Activated T-cell treated with anti-CD3 and anti-CD28 coated beads, Interleukin-2, amount 50 U/mL, for 1 hour (primary cell): Measurements from ENCODE around the gene VPS33A.

Experiments
- DNase-seq: peaks from one replicate; pipeline ENCODE4 v3.0.0-alpha.2; 2020

Gene VPS33A

DNA sequence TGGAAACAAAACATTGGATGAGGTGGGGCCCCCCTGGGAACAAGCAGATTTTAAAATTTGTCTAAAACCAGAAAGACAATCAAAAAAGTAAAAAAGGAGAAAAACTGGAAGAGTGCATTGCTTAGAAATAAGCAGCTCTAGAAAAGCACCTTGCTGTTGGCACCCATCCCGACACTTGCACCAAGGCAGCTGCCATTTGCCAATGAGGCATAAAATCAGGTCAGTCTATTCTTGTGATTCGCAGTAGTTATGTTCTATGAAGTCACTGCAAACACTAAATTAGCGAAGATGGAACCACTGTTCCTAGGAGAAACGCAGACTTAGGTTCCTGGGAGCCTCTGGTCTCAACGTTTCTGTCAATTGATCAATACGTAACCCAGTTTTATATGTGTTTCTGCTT, 16.2 kb downstream of the VPS33A start:
- DNase-seq, result no peak

DNA sequence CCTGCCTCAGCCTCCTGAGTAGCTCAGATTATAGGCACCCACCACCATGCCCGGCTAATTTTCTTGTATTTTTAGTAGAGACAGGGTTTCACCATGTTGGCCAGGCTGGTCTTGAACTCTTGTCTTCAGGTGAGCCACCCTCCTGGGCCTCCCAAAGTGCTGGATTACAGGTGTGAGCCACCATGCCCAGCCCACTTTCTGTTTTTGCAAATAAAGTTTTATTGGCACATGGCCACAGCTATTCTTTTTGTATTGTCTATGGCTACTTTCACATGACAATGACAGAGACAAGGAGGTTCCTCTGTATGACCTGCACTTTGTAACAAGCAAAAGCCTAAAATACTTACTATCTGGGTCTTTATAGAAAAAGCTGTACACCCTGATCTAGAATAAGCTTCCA, 20.7 kb downstream of the VPS33A start:
- no peak for DNase-seq

GRCh38 chr12:122244565-122245371, 21.5 kb downstream of the VPS33A start:
- peak; percentile 27 for DNase-seq

GRCh38 chr12:122243965-122244364, 22.3 kb downstream of the VPS33A start:
- no peak for DNase-seq

DNA sequence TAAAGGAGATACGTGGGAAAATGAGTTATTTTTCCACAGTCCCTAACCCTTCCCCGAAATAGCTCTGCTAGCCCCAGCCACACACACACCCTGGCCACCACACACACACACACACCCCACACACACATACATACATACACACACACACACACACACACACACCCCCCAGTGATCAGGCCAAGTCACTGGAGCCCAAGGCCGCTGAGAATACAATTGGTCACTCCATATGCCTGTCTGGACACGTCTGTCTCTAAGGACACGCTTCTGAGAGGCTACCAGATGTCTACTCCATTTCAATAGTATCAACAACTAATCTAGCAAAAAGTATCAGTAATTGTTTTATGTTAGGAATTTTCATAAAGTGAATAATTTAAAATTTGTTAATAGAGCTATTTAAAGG, 27.4 kb downstream of the VPS33A start:
- no peak for DNase-seq

- no peak for DNase-seq
Observed at GRCh38 chr12:122235741-122236140, 30.6 kb downstream of the VPS33A start.

- no peak for DNase-seq
Observed at GRCh38 chr12:122232691-122233090, 33.6 kb downstream of the VPS33A start.

GRCh38 chr12:122230798-122231197, 35.5 kb downstream of the VPS33A start:
- DNase-seq, result no peak

DNA sequence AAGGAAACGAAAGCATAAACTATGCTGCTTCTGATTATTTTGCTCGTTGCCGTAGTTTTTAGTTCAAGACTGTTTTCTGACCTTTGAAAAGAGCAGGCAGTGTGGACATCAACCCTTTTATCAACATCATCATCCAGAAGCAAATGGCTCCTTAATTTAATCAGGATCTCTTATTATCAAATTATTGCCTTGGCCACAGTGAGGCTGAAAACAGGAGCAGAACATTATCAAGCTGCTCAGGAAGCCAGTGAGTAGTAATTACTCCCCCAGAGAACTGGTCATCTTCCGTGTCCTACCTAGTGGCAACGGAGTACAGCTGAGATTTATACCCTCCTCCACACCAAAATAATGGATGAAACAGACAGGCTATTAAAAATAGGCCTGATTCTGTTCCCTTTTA, 38.2 kb downstream of the VPS33A start:
- no peak for DNase-seq

GRCh38 chr12:122227341-122227740, 39.0 kb downstream of the VPS33A start:
- DNase-seq, result peak; percentile 58

GRCh38 chr12:122226366-122227125, 39.7 kb downstream of the VPS33A start:
- no peak for DNase-seq

GRCh38 chr12:122225683-122226365, 40.5 kb downstream of the VPS33A start, which contains the start of gene DIABLO:
DIABLO (minus strand) TSS chr12:122226052; CDS start chr12:122226014, 38 bp downstream.
- DNase-seq, result peak; percentile 99

- no peak for DNase-seq
Observed at GRCh38 chr12:122216445-122216844, 49.8 kb downstream of the VPS33A start.

DNA sequence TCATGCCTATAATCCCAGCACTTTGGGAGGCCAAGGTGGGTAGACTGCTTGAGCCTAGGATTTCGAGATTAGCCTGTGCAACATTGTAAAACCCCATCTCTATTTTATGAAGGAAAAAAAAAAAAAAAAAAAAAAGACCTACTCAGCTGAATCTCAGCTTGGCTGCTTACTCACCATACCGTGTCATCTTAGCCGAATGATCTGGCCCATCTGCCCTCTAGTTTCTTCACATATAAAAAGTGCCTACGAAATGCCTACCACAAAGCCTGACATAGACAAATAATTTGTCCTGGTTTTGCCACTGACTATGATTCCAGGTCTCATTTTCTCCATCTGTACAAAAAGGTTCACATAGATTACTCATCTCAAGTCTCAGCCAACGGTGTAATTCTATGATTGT, 50.5 kb downstream of the VPS33A start:
- DNase-seq, result no peak

GRCh38 chr12:122208073-122208820, 58.0 kb downstream of the VPS33A start:
- no peak for DNase-seq

GRCh38 chr12:122207391-122207790, 58.9 kb downstream of the VPS33A start:
- DNase-seq, result no peak

GRCh38 chr12:122206976-122207375, 59.3 kb downstream of the VPS33A start:
- DNase-seq, result no peak

DNA sequence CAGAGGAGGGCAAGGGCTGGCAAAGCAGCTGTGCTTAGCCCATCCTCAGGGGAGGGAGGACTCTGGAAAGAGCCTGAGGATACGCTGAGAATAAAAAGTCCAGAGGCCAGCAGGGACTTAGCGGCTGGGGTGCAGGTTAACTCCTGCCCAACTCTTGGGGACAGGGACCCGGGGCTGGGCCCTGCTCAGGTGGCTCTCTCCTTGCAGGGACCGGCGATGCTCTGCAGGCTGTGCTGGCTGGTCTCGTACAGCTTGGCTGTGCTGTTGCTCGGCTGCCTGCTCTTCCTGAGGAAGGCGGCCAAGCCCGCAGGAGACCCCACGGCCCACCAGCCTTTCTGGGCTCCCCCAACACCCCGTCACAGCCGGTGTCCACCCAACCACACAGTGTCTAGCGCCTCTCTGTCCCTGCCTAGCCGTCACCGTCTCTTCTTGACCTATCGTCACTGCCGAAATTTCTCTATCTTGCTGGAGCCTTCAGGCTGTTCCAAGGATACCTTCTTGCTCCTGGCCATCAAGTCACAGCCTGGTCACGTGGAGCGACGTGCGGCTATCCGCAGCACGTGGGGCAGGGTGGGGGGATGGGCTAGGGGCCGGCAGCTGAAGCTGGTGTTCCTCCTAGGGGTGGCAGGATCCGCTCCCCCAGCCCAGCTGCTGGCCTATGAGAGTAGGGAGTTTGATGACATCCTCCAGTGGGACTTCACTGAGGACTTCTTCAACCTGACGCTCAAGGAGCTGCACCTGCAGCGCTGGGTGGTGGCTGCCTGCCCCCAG, 60.0 kb downstream of the VPS33A start:
- no peak for DNase-seq

GRCh38 chr12:122205053-122205925, 61.0 kb downstream of the VPS33A start:
- DNase-seq, result no peak

GRCh38 chr12:122204167-122205052, 61.9 kb downstream of the VPS33A start:
- DNase-seq, result peak; percentile 43
